HepG2 (cell line): ENCODE results near the gene PCGF3. TPM values are rescaled to one million over a fixed set of nuclear protein-coding genes. Genes with fewer than 3 reads are reported as not detected.
A peak's percentile ranks its signal among the peaks of the same experiment; 100 is the strongest.

Experiments
- ARID2 ChIP-seq: sonication (generic); formaldehyde crosslinking; IDR thresholded peaks from 2 replicates; pipeline ENCODE4 v1.8.1; 2022; ENCODE audit warnings: mild to moderate bottlenecking, missing genetic modification reagents, borderline replicate concordance
- CBFB ChIP-seq: sonication (generic); formaldehyde crosslinking; IDR thresholded peaks from 2 replicates; pipeline ENCODE4 v1.4.0; 2020; ENCODE audit warnings: missing genetic modification reagents
- ESRRA ChIP-seq: sonication (generic); formaldehyde crosslinking; IDR thresholded peaks from 2 replicates; pipeline ENCODE4 v1.5.1; 2020; ENCODE audit warnings: mild to moderate bottlenecking, low read depth, missing genetic modification reagents
- GRHL1 ChIP-seq: sonication (generic); formaldehyde crosslinking; conservative IDR thresholded peaks from 2 replicates; pipeline ENCODE4 v1.8.0; 2022; ENCODE audit warnings: missing genetic modification reagents
- MTF1 ChIP-seq: sonication (generic); formaldehyde crosslinking; IDR thresholded peaks from 2 replicates; pipeline ENCODE4 v1.5.0; 2020; ENCODE audit warnings: missing genetic modification reagents
- PRDM15 ChIP-seq: sonication (generic); formaldehyde crosslinking; IDR thresholded peaks from 2 replicates; pipeline ENCODE4 v1.4.0; 2020; ENCODE audit warnings: missing genetic modification reagents
- SALL1 ChIP-seq: sonication (generic); formaldehyde crosslinking; IDR thresholded peaks from 2 replicates; pipeline ENCODE4 v1.8.0; 2022; ENCODE audit warnings: mild to moderate bottlenecking, missing genetic modification reagents
- SNAI1 ChIP-seq: sonication (generic); formaldehyde crosslinking; IDR thresholded peaks from 2 replicates; pipeline ENCODE4 v1.5.0; 2020; ENCODE audit warnings: mild to moderate bottlenecking, missing genetic modification reagents, borderline replicate concordance
- ZFP90 ChIP-seq: sonication (generic); formaldehyde crosslinking; IDR thresholded peaks from 2 replicates; pipeline ENCODE4 v1.8.0; 2022; ENCODE audit warnings: missing genetic modification reagents, mild to moderate bottlenecking, inconsistent platforms, borderline replicate concordance
- ZNF557 ChIP-seq: sonication (generic); formaldehyde crosslinking; IDR thresholded peaks from 2 replicates; pipeline ENCODE4 v1.4.0; 2020; ENCODE audit warnings: missing genetic modification reagents
- ZNF597 ChIP-seq: sonication (generic); formaldehyde crosslinking; IDR thresholded peaks from 2 replicates; pipeline ENCODE4 v1.5.0; 2020; ENCODE audit warnings: missing genetic modification reagents
- polyA plus RNA-seq, 8 experiments: library from polyadenylated mRNA; depleted of rRNA in 3 of 8; stranded (reverse) in 7 of 8; unstranded in 1 of 8; fragments of >200 nt; fragmentation: Illumina TruSeq in 4 of 8; extraction: Trizol in 4 of 8; gene quantifications; 2 replicates each; pipeline versions ENCODE4 v1.2.1 to v1.2.3, GENCODE V29; 2011 to 2016; ENCODE audit warnings: low read depth in 4 of 8, missing spikeins in 1 of 8, mixed read lengths in 1 of 8; ENCODE audit not compliant: insufficient read depth in 1 of 8
- total RNA-seq, 5 experiments: library from RNA; depleted of rRNA; stranded (reverse); fragments of >200 nt; fragmentation: Illumina TruSeq; extraction: Trizol; gene quantifications; 2 replicates each; pipeline ENCODE4 v1.2.3, GENCODE V29; 2016; ENCODE audit warnings: low read depth in 1 of 5
- TF ChIP-seq, protein P1 (sequence below): sonication (generic); formaldehyde crosslinking; IDR thresholded peaks from 2 replicates; pipeline ENCODE4 v1.9.0; 2021; ENCODE audit warnings: mild to moderate bottlenecking, missing genetic modification reagents
- TF ChIP-seq, protein P2 (sequence below): IDR thresholded peaks from 2 replicates; pipeline ENCODE4 v1.6.1; 2016; ENCODE audit warnings: control low read depth

PCGF3 gene
- total and polyA plus RNA-seq, 2 of the 13 experiments (the other 11 are each of a cell fraction or from before 2014, with no cell fraction given): 28.6 to 66.2 TPM

GRCh38 chr4:658681-659667, 46.7 kb upstream of the PCGF3 start (continued):
- TF ChIP-seq ZNF597 (CRISPR knock-in tag) (no peak), SNAI1 (no peak), ARID2 (CRISPR knock-in tag) (no peak), ZFP90 (CRISPR knock-in tag) (no peak), GRHL1 (CRISPR knock-in tag) (no peak), ESRRA (CRISPR knock-in tag) (peak; percentile 79; the same call in 1 of the 2 replicates), PRDM15 (CRISPR knock-in tag) (peak; percentile 30; the same call in 1 of the 2 replicates), ZNF557 (CRISPR knock-in tag) (no peak), SALL1 (CRISPR knock-in tag) (peak; percentile 86), CBFB (CRISPR knock-in tag) (no peak), MTF1 (no peak)
- TF ChIP-seq, protein P1, sequence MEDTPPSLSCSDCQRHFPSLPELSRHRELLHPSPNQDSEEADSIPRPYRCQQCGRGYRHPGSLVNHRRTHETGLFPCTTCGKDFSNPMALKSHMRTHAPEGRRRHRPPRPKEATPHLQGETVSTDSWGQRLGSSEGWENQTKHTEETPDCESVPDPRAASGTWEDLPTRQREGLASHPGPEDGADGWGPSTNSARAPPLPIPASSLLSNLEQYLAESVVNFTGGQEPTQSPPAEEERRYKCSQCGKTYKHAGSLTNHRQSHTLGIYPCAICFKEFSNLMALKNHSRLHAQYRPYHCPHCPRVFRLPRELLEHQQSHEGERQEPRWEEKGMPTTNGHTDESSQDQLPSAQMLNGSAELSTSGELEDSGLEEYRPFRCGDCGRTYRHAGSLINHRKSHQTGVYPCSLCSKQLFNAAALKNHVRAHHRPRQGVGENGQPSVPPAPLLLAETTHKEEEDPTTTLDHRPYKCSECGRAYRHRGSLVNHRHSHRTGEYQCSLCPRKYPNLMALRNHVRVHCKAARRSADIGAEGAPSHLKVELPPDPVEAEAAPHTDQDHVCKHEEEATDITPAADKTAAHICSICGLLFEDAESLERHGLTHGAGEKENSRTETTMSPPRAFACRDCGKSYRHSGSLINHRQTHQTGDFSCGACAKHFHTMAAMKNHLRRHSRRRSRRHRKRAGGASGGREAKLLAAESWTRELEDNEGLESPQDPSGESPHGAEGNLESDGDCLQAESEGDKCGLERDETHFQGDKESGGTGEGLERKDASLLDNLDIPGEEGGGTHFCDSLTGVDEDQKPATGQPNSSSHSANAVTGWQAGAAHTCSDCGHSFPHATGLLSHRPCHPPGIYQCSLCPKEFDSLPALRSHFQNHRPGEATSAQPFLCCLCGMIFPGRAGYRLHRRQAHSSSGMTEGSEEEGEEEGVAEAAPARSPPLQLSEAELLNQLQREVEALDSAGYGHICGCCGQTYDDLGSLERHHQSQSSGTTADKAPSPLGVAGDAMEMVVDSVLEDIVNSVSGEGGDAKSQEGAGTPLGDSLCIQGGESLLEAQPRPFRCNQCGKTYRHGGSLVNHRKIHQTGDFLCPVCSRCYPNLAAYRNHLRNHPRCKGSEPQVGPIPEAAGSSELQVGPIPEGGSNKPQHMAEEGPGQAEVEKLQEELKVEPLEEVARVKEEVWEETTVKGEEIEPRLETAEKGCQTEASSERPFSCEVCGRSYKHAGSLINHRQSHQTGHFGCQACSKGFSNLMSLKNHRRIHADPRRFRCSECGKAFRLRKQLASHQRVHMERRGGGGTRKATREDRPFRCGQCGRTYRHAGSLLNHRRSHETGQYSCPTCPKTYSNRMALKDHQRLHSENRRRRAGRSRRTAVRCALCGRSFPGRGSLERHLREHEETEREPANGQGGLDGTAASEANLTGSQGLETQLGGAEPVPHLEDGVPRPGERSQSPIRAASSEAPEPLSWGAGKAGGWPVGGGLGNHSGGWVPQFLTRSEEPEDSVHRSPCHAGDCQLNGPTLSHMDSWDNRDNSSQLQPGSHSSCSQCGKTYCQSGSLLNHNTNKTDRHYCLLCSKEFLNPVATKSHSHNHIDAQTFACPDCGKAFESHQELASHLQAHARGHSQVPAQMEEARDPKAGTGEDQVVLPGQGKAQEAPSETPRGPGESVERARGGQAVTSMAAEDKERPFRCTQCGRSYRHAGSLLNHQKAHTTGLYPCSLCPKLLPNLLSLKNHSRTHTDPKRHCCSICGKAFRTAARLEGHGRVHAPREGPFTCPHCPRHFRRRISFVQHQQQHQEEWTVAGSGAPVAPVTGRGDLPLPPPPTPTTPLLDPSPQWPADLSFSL (CRISPR knock-in tag): peak; percentile 85
- TF ChIP-seq, protein P2, sequence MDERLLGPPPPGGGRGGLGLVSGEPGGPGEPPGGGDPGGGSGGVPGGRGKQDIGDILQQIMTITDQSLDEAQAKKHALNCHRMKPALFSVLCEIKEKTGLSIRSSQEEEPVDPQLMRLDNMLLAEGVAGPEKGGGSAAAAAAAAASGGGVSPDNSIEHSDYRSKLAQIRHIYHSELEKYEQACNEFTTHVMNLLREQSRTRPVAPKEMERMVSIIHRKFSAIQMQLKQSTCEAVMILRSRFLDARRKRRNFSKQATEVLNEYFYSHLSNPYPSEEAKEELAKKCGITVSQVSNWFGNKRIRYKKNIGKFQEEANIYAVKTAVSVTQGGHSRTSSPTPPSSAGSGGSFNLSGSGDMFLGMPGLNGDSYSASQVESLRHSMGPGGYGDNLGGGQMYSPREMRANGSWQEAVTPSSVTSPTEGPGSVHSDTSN (CRISPR knock-in tag): no peak
